HG02571 (cell line): ENCODE measurements around the gene TYMP.

Source experiments
- ATAC-seq: cut with Tn5 transposase; IDR thresholded peaks from one replicate; pipeline ENCODE4 v1.9.1; 2021; ENCODE audit warnings: mild to moderate bottlenecking, moderate library complexity; ENCODE audit not compliant: unreplicated experiment

The TYMP gene

DNA sequence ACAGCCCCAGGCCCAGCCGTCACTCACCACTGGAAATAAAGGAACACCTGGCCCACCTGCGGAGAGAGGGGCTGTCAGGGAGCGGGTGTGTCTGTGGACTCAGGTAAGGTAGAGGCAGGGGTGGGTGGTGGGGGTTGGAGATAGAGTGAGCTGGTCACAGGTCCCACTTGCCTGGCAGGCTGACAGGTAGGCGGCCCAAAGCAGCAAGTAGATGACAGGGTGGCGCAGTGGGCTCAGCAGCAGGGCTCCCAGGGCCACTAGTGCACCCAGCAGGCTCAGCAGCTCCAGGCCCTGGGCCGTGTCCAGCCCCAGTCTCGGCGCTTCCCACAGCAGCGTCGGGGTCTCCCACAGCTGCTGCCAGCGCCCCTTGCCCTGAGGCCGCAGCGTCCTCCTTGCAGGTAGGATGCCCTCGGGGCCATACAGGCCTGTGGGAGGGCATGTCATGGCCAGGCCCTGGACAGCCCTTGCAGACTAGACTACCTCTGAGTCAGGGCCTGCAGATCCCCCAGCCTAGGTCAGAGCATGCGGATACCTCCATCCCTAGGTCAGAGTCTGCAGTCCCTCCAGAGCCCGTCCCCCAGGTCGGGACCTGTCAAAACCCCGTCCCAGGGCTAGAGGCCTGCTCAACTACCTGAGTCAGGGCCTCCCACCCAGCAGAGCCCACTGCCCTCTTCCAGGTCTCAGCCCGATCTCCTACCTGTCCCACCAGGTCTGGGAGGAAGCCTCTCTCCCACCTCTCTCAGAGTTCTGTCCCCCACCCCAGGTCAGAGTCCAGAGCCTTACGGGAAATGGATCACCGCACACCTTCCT lies 23.0 kb downstream of the TYMP start:
- no peak for ATAC-seq

DNA sequence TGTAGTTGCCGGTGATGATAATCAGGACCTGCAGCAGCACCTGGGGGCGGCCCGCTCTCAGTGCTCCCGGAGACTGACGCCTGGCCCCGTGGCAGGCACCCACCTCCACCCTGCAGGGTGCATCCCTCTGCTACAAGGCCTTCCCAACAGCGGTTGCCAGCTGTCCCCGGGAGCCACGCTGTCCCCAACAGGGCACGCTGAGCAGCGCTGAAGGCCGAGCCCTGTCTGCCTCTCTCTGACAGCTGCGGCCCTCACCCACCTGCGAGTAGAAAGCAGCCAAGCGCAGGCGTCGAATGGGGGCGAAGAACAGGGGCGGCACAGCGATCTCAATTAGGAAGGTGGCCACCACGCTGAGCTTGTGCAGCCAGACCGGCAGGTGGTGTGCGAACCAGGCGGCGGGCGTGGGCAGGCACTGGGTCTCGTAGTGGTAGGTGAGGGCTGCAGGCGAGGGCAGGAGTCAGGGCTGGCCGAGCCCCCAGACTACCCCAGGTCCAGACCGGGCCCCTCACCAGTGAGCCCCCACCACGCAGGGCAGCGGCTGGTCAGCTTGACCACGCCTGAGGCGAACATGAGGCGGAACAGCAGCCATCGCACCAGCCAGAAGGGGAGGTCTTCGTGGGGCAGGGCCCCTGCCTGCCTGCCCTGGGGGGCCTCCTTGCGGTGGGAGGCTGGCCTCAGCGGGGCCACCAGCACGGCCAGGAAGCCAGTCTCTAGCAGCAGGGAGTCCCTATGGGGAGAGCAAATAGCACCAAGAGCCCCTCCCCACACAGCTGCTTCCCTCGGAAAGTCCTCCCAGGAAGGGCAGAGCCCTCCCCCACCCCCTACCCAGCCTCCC lies 23.8 kb downstream of the TYMP start:
- ATAC-seq = no peak

DNA sequence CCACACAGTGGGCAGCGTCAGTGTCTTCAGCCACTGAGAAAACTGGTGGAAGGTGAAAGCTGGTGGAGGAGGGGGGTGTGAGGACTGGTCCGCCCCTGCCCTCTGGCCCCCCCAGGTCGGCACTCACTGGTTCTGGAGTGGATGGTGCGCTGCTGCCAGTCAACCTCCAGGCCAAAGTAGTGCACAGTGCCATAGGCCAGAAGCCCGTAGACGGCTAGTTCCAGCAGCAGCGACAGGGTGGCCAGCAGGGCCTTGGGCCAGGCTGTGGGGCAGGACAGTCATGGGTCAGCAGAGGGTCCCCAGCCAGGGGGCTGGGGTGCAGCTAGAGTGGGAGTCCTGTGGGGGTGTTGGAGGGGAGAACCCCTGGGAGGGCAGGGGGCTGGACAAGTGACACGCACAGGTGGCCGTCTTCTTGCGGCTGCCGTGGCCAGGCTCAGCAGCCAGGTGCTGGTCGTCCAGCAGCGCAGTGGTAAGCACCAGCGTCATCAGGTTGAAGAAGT lies 24.5 kb downstream of the TYMP start:
- ATAC-seq = no peak

DNA sequence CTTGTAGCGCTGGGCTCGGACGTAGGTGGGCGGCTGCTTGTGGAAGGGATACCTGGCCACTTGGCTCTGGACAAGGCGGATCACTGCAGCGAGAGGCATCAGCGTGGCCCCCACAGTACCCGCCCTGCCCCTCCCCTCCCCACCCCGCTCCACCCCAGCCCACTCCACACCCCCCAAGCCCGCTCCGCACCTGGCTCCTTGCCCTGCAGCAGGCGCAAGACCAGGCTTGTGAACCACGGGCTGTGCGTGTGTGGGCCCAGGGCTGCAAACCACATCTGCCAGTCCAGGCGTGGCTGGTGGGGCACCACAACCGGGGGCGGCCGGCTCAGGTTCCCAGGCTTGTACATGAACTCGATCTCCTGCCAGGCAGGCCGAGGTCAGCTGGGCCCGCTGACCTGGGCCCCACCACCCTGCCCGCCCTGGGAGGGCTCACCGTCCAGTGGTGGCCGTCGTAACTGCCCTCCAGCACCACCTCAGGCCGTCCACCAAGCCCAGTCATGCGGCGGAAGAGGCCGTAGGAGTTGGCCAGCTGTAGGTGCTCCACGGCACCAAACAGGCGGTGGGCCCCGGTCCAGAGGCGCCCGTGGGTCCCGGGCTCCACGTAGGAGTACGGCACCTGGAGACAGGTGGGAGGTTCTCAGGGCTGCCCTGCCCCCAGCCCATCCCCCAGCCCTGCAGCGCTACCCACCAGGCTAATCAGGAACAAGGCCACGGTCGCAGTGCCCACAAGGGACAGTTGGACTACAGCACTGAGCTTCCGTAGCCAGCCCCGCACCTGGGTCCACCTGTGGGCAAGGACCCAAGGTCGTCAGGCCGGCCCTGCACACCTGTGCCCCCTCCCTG lies 25.2 kb downstream of the TYMP start:
- ATAC-seq = no peak

DNA sequence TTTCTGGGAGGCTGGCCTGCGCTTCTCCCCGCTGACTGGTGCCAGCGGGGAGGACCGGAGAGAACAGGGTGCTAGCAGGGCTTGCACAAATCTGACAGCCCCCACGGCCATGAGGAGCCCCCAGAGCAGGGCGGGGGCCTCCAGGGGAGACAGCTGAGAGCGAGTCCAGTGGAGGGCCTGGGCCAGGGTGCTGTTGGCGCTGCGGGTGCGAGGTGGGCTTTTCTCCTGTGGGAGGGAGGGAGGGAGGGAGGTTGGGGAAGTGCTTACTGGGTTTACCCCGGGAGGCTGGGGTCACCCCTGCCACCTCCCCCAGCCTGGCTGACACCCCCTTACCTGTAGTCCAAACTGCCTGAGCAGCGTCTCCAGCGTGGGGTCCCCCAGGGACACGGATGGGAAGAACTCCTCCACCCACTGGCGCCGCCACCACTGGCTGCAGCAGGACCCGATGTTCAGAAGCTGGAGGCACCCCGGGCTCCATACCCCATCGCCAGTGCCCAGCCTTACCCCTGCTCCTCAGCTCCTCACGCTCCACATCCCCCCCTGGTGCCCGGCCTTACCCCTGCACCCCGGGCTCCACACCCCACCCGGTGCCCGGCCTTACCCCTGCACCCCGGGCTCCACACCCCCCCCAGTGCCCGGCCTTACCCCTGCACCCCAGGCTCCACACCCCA lies 26.2 kb downstream of the TYMP start:
- ATAC-seq = no peak

DNA sequence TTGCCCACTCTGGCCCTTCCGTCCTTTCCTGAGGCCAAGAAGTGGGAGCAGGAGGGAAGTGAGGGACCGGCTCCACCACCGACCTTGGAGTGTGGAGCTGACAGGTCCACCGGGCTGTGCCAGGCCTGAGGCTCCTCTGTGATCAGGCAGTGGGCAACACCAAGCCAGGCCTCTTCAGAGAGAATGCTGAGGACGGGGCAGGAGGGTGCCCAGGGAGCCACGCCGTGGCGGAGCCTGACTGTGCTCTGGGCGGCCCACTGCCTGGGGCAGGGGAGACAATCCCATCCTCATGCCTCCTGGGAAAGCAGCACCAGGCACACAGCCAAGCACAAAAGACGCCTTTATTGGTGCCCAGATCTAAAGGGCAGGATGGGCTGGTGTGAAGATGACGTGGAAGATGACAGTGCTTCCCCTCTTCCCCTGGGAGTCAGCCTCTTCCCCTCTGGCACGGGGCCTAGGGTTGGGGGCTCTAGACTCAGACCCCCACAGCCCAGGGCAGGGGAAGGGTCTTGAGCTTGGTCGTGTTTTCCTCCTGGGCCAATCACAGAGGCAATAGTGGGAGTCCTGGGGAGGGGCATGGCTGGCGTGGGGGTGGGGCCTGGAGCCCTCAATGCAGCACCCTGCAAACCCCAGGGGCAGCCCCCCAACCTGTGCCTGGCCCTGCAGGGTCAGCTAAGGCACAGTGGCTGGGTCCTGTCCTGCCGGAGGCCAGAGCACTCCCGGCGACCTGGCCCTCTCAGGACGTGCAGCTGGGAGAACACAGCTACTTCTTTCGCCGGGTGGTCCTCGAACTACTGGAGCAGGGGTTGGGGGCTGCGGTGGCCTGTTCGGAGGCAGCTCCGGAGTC lies 27.0 kb downstream of the TYMP start:
- ATAC-seq = no peak

DNA sequence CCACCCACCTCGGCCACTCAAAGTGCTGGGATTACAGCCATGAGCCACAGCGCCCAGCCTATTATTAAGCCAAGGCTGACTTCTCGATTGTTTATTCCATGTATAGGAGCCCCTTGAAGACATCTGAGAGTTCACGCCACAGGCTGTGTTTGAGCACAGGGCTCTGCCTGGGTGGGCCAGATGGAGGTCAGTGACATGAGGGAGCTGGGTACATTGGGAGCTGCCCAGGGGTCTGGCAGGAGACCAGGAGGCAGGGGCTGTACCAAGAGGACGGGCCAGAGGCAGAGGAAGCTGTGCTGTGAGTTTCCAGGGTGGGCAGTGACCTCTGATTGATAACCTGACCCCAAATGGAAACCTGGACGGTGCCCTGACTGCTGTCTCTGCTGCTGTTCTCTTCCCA lies 27.7 kb downstream of the TYMP start:
- ATAC-seq = no peak

DNA sequence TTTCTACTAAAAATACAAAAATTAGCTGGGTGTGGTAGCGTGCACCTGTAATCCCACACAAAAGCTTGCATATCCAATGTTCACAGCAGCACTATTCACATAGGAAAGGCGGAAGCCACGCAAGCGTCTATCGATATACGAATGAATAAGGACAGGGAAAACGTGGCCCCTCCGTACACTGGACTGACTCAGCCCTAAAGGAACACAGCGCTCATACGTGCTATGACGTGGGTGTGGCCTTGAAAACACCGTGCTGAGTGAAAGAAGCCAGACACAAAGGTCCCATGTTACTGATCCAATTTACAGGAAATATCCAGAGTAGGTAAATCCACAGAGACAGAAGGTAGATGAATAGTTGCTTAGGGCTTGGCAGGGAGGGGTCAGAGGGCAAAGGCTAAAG lies 29.4 kb downstream of the TYMP start:
- ATAC-seq = no peak

DNA sequence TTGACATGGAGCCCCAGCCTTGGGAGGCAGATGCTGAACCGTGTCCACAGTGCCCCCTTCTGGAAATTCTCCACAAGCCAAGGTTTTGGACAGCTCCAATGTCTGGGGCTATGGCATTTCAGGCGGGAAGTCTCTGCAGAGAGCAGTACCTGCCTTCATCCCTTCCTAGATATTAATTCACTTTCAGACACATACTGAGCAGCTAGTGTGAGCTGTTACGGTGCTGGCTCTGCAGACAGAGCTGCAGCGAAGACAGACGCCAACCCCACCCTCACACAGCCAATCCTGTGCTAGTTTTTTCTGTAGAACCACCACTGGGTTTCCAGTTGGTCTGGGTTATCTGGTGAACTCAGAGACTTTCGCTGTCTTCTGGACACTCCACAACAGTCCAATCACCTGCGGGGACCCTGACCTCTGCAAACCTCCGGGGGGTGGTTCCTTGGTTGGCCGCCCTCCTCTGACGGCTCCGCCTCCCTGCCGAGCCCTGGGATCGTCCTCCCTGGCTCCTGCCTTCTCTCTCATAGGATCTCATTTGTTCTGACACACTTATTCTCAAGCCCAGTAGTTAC lies 31.4 kb downstream of the TYMP start:
- ATAC-seq = no peak

DNA sequence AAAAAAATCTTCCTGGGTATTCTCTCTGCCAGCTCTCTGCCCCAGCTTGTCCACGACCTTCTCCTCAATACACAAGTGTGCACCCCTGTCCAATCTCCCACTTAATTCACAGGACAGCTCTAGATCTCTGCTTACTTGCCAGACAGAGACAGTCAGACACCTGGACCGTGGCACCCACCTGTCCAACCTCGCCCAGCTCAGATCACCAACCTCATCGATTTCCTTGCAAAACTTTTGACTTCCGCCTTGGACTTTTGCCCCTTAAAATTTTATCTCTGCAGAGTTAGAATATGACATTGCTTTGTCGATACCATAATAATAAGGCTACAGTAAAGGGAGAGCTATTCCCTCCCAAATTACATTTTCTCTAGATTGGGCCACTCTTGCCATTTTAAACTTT lies 32.7 kb downstream of the TYMP start:
- ATAC-seq = no peak

DNA sequence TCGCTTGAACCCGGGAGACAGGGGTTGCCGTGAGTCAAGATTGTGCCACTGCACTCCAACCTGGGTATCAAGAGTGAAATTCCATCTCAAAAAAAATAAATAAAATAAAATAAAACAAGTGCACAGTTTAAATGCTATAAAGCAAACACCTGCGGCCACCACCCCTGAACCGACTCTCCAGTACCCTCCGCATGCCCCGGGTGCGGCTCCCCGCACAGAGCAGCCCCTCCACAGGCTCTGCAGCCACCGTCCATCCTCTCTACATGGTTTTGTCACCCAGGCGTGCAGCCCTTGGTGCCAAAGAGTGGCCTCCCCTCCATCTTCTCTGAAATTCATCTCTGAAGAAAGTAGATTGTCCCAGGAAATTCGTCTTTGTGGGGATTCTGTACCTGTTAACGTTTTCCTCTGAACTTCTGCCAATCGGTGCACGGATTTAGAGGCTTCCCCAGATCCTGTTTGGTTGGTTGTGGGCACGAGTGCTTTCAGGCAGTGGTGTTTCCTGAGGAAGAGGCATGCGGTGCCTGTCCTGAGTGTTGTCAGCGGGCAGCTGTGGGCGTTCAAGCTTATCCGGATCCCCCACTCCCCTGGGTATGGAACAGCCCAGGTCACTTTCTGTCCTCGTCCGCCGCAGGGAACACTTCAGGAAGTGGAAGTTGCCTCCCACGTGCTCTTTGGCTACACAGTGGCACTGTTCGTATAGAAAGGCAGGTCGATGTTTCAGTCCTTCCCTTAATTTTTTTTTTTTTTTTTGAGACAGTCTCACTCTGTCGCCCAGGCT lies 39.1 kb downstream of the TYMP start:
- no peak for ATAC-seq

DNA sequence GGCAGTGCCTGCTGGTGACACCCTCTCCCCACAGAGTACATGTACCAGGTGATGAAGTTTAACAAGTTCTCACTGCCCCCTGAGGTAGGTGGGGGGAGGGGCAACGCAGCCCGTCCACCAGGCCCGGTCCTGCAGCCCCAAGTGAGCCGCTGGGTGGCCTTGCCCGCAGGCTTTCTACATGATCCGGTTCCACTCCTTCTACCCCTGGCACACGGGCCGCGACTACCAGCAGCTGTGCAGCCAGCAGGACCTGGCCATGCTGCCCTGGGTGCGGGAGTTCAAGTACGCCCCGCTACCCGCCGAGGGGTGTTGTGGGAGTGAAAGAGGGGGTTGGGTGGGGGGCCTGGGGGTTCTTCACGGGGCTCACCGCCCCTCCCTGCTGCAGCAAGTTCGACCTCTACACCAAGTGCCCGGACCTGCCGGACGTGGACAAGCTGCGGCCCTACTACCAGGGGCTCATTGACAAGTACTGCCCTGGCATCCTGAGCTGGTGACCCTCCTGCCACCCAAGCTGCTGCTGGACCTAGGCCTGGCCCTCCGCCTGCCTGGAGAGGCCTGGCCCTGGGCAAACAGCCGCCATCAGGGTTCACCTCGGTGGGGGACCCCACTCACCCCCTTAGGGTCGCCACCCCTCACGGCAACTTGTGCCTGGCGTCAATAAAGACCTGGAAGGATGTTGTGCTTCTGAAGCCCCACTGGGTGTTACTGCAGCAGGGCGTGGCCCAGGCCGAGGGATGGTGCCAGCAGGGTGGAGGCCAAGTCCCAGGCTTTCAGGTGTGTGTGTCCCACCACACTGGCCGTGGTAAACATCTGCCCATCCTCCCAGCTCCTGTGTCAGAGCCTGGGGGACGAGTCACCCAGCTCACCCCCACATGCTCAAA lies 40.2 kb downstream of the TYMP start:
- ATAC-seq = no peak

DNA sequence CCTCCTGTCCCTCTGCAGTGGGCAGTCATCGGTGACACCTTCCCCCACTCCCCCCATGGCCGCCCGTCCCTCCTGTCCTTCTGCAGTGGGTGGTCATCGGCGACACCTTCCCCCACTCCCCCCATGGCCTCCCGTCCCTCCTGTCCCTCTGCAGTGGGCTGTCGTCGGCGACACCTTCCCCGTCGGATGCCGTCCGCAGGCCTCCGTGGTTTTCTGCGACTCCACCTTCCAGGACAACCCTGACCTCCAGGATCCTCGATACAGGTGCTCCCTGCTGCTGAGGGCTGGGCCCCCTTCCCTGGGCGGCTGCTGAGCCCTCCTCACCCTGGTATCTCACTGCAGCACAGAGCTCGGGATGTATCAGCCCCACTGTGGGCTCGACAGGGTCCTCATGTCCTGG lies 40.9 kb downstream of the TYMP start:
- no peak for ATAC-seq

DNA sequence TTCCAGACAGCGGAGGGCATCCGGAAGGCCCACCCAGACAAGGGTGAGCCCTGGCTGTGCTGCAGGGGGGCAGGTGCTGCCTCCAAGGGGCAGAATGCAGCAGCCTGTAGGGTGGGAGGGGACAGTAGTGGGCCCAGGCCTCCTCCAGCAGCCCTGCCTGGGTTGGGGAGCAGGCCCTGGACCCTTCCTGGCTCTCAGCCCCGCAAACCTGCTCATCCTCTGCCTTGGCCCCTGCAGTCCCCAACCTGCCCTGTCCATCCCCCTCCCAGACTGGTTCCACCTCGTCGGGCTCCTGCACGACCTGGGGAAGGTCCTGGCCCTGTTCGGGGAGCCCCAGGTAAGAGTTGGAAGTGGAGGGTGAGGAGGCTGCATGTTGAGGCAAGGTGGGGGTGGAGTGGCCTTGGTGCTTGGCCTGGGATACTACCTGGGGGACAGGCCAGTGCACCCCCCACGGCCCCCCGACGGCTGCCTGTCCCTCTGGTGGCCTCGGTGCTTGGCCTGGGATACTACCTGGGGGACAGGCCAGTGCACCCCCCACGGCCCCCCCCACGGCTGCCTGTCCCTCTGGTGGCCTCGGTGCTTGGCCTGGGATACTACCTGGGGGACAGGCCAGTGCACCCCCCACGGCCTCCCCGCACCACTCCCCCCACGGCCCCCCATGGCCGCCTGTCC lies 41.7 kb downstream of the TYMP start:
- no peak for ATAC-seq

DNA sequence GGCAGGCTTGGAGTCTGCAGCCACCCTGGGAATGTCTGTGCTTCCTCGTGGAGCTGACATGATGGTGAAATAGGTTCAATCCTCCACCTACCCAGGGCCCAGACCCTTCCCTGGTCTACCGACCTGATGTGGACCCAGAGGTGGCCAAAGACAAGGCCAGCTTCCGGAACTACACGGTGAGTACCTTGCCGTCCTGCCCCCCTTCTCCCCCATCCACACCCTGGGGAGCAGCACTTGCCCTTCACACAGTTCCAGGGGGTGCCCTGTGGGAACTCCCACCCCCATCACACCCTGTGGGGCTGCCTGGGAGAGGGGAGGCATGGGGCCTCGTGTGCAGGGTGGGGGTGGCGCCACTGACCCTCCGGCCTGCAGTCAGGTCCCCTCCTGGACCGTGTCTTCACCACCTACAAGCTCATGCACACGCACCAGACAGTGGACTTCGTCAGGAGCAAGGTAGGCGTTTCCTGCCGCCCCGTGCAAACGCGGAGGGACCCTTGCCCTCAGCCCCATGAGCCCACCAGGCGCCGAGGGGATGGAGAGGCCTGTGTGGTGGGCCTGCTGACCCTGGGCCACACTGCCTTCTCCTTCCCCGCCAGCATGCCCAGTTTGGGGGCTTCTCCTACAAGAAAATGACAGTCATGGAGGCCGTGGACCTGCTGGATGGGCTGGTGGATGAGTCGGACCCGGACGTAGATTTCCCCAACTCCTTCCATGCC lies 42.4 kb downstream of the TYMP start:
- ATAC-seq = no peak

DNA sequence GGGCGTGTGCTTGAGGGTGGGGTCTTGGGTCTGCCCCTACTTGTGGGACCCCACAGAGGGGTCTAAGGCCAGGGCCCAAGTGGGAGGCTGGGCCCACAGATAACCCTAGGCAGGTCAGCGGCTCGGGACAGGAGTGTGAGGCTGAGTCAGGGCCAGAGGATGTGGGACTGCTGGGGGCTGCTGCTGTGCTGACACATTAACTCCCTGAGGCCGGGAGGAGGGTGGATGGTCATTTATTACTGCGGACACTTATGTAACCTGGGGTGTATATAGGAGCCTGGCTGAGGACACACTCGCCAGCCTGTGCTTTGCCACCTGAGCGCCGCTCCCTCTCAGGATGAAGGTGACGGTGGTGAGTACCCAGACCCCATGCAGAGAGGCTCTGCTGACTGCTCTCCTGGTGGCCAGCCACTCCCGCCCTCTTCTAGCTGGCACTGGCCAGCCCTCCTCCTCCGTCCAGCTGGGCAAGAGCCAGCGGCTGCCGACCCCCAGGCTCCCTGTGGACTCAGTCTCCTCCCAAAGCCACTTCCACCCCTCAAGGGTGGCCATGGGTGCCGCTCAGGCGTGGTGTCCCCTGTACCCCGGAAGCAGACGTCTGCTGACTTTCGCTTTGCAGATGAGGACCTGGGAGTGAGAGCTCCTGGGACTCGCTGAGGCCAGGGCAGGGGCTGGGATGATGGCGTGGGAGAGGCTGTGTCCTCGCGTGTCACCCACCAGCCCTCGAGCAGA lies 43.1 kb downstream of the TYMP start, which contains the start of gene MIOX:
Gene MIOX (plus strand): TSS at position 299 of the 729 bp plus-strand sequence. CDS start 39 bp downstream, at position 338.
- no peak for ATAC-seq
